ENCODE results near the gene DDO. TPM values are rescaled to one million over a fixed set of nuclear protein-coding genes. Genes with fewer than 3 reads are reported as not detected.

Gene DDO
- total and polyA plus RNA-seq, 5 donors, result 9.2 to 19.7 (median 18.0) TPM

- Histone ChIP-seq H3K9me3 (ENCODE audit: control insufficient read depth, low read length) (no peaks in the 10 kb centered on the region), H3K4me3 (ENCODE audit: low read length) (no peak overlapping the region), H3K27ac (ENCODE audit: low read length) (no peak overlapping the region), H3K27me3 (ENCODE audit: control insufficient read depth, insufficient read depth) (no peaks in the 10 kb centered on the region), H3K4me1 (ENCODE audit: control insufficient read depth, insufficient read depth, low read length) (peaks cover 11% of the 10 kb centered on the region)
- no peak for DNase-seq
- ATAC-seq, result no peak
- intact Hi-C loops (cut with DNase I), result no loop called here
- WGBS, result 84% methylated on average over 4 of the region's 4 CpGs
Measured at GRCh38 chr6:110345025-110345424, 70.3 kb downstream of the DDO start.

- intact Hi-C loops (cut with DNase I), result no loop called here
- 94% methylated on average over 3 of the region's 3 CpGs for WGBS
- DNase-seq (no peak), ATAC-seq (no peak)
- H3K4me1 ChIP-seq (ENCODE audit: control insufficient read depth, insufficient read depth, low read length), result peaks cover 11% of the 10 kb centered on the region
- no peaks in the 10 kb centered on the region for H3K9me3 ChIP-seq (ENCODE audit: control insufficient read depth, low read length)
- no peaks in the 10 kb centered on the region for H3K27me3 ChIP-seq (ENCODE audit: control insufficient read depth, insufficient read depth)
- no peak overlapping the region for H3K27ac ChIP-seq (ENCODE audit: low read length)
- H3K4me3 ChIP-seq (ENCODE audit: low read length), result no peak overlapping the region
Measured at GRCh38 chr6:110342759-110343158, 72.6 kb downstream of the DDO start.

Other genes with a start within 250 kb of the DDO start
- 1 to 10 TPM; 1.5 to 3.6 (median 2.3) TPM for gene WASF1, start 235.9 kb downstream of the DDO start, total RNA-seq
- gene WASF1, start 235.9 kb downstream of the DDO start, polyA plus RNA-seq, result 2.0 TPM
- gene CDC40, start 235.1 kb downstream of the DDO start, total RNA-seq, result 10 to 100 TPM; 13.6 to 19.1 (median 15.4) TPM
- gene CDC40, start 235.1 kb downstream of the DDO start, polyA plus RNA-seq, result 8.1 TPM
- gene METTL24, start 57.2 kb downstream of the DDO start, total RNA-seq, result 1 to 10 TPM; 3.5 to 4.2 (median 3.8) TPM
- 0.77 TPM for gene METTL24, start 57.2 kb downstream of the DDO start, polyA plus RNA-seq
- under 1 TPM in 1 of 4 donors, not detected in 3; 0.20 TPM for gene SLC22A16, start 61.0 kb upstream of the DDO start, total RNA-seq
- not detected for gene SLC22A16, start 61.0 kb upstream of the DDO start, polyA plus RNA-seq